Endothelial cell of umbilical vein (primary cell): ENCODE data around the gene MBD5.

ENCODE experiments used
- EZH2 ChIP-seq: IDR thresholded peaks from 2 replicates; pipeline ENCODE4 v1.6.1; 2012; ENCODE audit warnings: borderline replicate concordance, low read depth, mild to moderate bottlenecking, moderate library complexity, low read length, inconsistent platforms; ENCODE audit not compliant: severe bottlenecking
- FOS ChIP-seq: IDR thresholded peaks from 2 replicates; pipeline ENCODE4 v1.6.1; 2011; ENCODE audit warnings: mild to moderate bottlenecking, low read length, moderate library complexity, borderline replicate concordance; ENCODE audit not compliant: insufficient read depth
- MYC ChIP-seq: IDR thresholded peaks from one replicate; pipeline ENCODE4 v1.6.1; 2011; ENCODE audit warnings: mild to moderate bottlenecking, low read depth, low read length
- POLR2A ChIP-seq: IDR thresholded peaks from 2 replicates; pipeline ENCODE4 v1.6.1; 2012; ENCODE audit warnings: low read depth, mild to moderate bottlenecking, control low read depth, low read length
- POLR2AphosphoS5 ChIP-seq: IDR thresholded peaks from 2 replicates; pipeline ENCODE4 v1.6.1; 2012; ENCODE audit warnings: low read depth, mild to moderate bottlenecking, control low read depth, low read length, moderate library complexity; ENCODE audit not compliant: insufficient read depth
- TF ChIP-seq, protein P1 (sequence below), 2 donors: IDR thresholded peaks; 1 replicate in 1 of 2; 2 replicates in 1 of 2; pipeline ENCODE4 v1.5.1; 2011; ENCODE audit warnings: low read length in 2 of 2, mild to moderate bottlenecking in 2 of 2, moderate library complexity in 2 of 2, control low read depth in 1 of 2, inconsistent platforms in 1 of 2, low read depth in 1 of 2; ENCODE audit not compliant: insufficient read depth in 1 of 2; ENCODE audit errors: extremely low read depth in 1 of 2
- TF ChIP-seq, protein P2 (sequence below): IDR thresholded peaks from 2 replicates; pipeline ENCODE4 v1.6.1; 2011; ENCODE audit not compliant: insufficient read depth, insufficient read length

DNA sequence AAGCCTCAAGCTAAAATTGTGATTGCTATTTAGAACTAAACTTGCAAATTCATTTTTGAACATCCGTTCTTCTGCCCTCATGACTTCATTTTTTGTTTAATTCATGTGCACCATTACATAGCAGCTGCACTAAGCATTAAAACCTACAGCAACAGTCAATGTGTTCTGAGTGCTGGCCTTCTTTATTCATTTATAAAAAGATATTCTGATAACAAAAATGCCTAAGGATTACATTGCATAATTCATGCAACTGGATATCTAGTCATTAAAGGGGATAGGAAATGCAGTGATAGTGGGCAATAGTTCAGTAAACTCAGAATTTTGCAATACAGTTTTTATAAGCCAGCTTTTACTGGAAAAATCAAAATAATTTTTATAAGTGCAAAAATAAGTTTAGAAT, 329.3 kb downstream of the MBD5 start:
- TF ChIP-seq EZH2 (no peak), POLR2A (no peak), POLR2AphosphoS5 (no peak), MYC (no peak), FOS (no peak)
- TF ChIP-seq, protein P1, sequence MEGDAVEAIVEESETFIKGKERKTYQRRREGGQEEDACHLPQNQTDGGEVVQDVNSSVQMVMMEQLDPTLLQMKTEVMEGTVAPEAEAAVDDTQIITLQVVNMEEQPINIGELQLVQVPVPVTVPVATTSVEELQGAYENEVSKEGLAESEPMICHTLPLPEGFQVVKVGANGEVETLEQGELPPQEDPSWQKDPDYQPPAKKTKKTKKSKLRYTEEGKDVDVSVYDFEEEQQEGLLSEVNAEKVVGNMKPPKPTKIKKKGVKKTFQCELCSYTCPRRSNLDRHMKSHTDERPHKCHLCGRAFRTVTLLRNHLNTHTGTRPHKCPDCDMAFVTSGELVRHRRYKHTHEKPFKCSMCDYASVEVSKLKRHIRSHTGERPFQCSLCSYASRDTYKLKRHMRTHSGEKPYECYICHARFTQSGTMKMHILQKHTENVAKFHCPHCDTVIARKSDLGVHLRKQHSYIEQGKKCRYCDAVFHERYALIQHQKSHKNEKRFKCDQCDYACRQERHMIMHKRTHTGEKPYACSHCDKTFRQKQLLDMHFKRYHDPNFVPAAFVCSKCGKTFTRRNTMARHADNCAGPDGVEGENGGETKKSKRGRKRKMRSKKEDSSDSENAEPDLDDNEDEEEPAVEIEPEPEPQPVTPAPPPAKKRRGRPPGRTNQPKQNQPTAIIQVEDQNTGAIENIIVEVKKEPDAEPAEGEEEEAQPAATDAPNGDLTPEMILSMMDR (IDR thresholded peaks at IDR 0.05; ENCODE audit: extremely low read depth in 1 of 2, insufficient read depth in 1 of 2, low read depth in 1 of 2, low read length in 2 of 2) = no peak
- TF ChIP-seq, protein P2, sequence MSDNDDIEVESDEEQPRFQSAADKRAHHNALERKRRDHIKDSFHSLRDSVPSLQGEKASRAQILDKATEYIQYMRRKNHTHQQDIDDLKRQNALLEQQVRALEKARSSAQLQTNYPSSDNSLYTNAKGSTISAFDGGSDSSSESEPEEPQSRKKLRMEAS = no peak
